NCI-H1105 treated with DMSO at 0.1 percent for 48 hours (cell line): Measurements from ENCODE around the gene METRN.
"Not testable (repeated sequence)": the region's sequence is repeated elsewhere in the genome, so short reads cannot be mapped to it uniquely, and the experiment has no call there.

Experiments
- DNase-seq: peaks from one replicate; lab custom pipeline; 2025; lab: John Stamatoyannopoulos, UW

Gene METRN

GRCh38 chr16:735982-736453 lies 21.1 kb downstream of the METRN start:
- DNase-seq, result no peak

GRCh38 chr16:736936-737481 lies 22.1 kb downstream of the METRN start:
- no peak for DNase-seq

GRCh38 chr16:739560-740458 lies 24.9 kb downstream of the METRN start:
- no peak for DNase-seq

- no peak for DNase-seq
Observed at GRCh38 chr16:740459-740763, 25.5 kb downstream of the METRN start.

- DNase-seq, result peak; percentile 60
Observed at GRCh38 chr16:740764-741505, 26.0 kb downstream of the METRN start, which contains the start of gene CIAO3. TSS of gene CIAO3 (minus strand) at chr16:740997. CDS start at chr16:740985, 12 bp downstream.

GRCh38 chr16:741986-742629 lies 27.2 kb downstream of the METRN start:
- no peak for DNase-seq

- not testable (repeated sequence) for DNase-seq
Observed at GRCh38 chr16:742894-743293, 28.0 kb downstream of the METRN start.

- no peak for DNase-seq
Observed at GRCh38 chr16:743794-744500, 29.0 kb downstream of the METRN start.

- no peak for DNase-seq
Observed at GRCh38 chr16:745739-746138, 30.8 kb downstream of the METRN start.

GRCh38 chr16:746637-747036 lies 31.7 kb downstream of the METRN start:
- no peak for DNase-seq

- no peak for DNase-seq
Observed at GRCh38 chr16:747978-748746, 33.2 kb downstream of the METRN start.

GRCh38 chr16:749010-749409 lies 34.1 kb downstream of the METRN start:
- no peak for DNase-seq

GRCh38 chr16:750485-750884 lies 35.6 kb downstream of the METRN start:
- no peak for DNase-seq

- DNase-seq, result no peak
Observed at GRCh38 chr16:751152-752006, 36.5 kb downstream of the METRN start.

GRCh38 chr16:752007-752312 lies 37.0 kb downstream of the METRN start:
- DNase-seq, result no peak

GRCh38 chr16:754121-754607 lies 39.2 kb downstream of the METRN start:
- DNase-seq, result not testable (repeated sequence)

GRCh38 chr16:754656-755055 lies 39.7 kb downstream of the METRN start:
- DNase-seq, result no peak

GRCh38 chr16:756428-756827 lies 41.5 kb downstream of the METRN start:
- no peak for DNase-seq

- no peak for DNase-seq
Observed at GRCh38 chr16:759110-759910, 44.4 kb downstream of the METRN start.
